ENCODE measurements around the gene MCTP1.

- no peak for TF ChIP-seq POLR2AphosphoS5 (IDR thresholded peaks at IDR 0.05; ENCODE audit: borderline replicate concordance, low read depth, low read length)
- TF ChIP-seq EZH2 (IDR thresholded peaks at IDR 0.05): no peak
- no peak for TF ChIP-seq FOXP2 (optimal IDR thresholded peaks at IDR 0.05; ENCODE audit: control extremely low read depth, extremely low read length, insufficient read depth)
These were observed 464.4 kb downstream of the MCTP1 start for GRCh38 chr5:94820488-94820887.
